ENCODE data around the gene ZNF69.
A peak's percentile ranks its signal among the peaks of the same experiment; 100 is the strongest.
"Not testable (repeated sequence)": the region's sequence is repeated elsewhere in the genome, so short reads cannot be mapped to it uniquely, and the experiment has no call there.

ZNF69 gene

DNA sequence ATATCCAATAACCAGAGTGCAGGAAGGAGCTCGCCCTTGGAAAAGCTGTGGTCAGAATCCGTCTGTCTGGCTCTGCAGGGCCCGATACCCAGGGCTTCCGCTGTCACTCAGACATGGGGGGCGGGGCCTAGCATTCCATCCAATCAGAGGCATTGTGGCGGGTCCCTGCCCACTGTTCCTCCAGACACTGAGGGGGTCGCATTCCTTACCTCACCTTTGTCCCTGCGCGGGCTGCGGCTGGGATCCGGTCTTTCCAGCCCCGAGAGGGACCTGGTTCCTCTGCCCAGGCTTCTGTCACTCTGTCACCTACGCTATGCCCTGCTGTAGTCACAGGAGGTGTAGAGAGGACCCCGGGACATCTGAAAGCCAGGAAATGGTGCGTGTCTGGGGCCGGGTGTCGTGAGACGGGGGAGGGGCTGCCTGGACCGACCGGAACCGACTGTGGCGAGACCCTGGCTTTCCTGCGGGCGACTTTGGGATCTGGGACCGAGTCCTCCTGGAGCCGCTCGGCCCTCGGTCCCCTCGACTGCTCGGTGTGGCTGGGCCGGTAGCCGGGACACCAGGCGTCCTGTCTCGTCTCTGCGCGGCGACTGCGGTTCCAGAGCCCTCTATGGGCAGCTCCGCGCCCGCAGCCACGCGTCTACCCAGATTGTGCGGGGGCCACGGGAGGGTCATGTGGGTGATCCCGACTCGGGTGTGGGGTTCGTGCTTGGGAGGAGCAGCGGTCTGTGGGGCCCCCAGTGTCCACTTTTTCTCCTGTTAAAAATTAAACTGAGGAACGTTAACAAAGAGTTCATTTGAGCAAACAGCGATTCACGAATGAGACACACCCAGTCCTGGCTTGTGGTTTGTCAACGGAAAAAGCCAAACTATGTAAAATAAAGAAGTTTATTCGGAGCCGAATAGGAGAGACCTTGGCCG lies at the start of gene ZNF69:
Gene ZNF69 (plus strand): TSS at position 172 of the 921 bp plus-strand sequence. CDS start 142 bp downstream, at position 314.
- in situ Hi-C loops (cut with MboI; ENCODE audit: low sequenced_read_pairs, unreplicated experiment): no loop called here
- DNase-seq (ENCODE audit: low spot score): peak; percentile 74
- TF ChIP-seq, protein P1, sequence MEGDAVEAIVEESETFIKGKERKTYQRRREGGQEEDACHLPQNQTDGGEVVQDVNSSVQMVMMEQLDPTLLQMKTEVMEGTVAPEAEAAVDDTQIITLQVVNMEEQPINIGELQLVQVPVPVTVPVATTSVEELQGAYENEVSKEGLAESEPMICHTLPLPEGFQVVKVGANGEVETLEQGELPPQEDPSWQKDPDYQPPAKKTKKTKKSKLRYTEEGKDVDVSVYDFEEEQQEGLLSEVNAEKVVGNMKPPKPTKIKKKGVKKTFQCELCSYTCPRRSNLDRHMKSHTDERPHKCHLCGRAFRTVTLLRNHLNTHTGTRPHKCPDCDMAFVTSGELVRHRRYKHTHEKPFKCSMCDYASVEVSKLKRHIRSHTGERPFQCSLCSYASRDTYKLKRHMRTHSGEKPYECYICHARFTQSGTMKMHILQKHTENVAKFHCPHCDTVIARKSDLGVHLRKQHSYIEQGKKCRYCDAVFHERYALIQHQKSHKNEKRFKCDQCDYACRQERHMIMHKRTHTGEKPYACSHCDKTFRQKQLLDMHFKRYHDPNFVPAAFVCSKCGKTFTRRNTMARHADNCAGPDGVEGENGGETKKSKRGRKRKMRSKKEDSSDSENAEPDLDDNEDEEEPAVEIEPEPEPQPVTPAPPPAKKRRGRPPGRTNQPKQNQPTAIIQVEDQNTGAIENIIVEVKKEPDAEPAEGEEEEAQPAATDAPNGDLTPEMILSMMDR (IDR thresholded peaks at IDR 0.05; ENCODE audit: borderline replicate concordance, control extremely low read depth, extremely low read depth, insufficient read depth, missing control alignments): no peak

- in situ Hi-C loops (cut with MboI; ENCODE audit: low sequenced_read_pairs, unreplicated experiment): no loop called here
- TF ChIP-seq, protein P1 (IDR thresholded peaks at IDR 0.05; ENCODE audit: borderline replicate concordance, control extremely low read depth, extremely low read depth, insufficient read depth, missing control alignments): no peak
- DNase-seq (ENCODE audit: low spot score): no peak
These were observed 43.9 kb upstream of the ZNF69 start for GRCh38 chr19:11843722-11844121.

GRCh38 chr19:11847615-11848014 lies 40.0 kb upstream of the ZNF69 start:
- DNase-seq (ENCODE audit: low spot score); in situ Hi-C loops (cut with MboI; ENCODE audit: low sequenced_read_pairs, unreplicated experiment): not testable (repeated sequence)

GRCh38 chr19:11848200-11848593 lies 39.4 kb upstream of the ZNF69 start:
- in situ Hi-C loops (cut with MboI; ENCODE audit: low sequenced_read_pairs, unreplicated experiment): no loop called here
- TF ChIP-seq, protein P1 (IDR thresholded peaks at IDR 0.05; ENCODE audit: borderline replicate concordance, control extremely low read depth, extremely low read depth, insufficient read depth, missing control alignments): no peak
- DNase-seq (ENCODE audit: low spot score): no peak

DNA sequence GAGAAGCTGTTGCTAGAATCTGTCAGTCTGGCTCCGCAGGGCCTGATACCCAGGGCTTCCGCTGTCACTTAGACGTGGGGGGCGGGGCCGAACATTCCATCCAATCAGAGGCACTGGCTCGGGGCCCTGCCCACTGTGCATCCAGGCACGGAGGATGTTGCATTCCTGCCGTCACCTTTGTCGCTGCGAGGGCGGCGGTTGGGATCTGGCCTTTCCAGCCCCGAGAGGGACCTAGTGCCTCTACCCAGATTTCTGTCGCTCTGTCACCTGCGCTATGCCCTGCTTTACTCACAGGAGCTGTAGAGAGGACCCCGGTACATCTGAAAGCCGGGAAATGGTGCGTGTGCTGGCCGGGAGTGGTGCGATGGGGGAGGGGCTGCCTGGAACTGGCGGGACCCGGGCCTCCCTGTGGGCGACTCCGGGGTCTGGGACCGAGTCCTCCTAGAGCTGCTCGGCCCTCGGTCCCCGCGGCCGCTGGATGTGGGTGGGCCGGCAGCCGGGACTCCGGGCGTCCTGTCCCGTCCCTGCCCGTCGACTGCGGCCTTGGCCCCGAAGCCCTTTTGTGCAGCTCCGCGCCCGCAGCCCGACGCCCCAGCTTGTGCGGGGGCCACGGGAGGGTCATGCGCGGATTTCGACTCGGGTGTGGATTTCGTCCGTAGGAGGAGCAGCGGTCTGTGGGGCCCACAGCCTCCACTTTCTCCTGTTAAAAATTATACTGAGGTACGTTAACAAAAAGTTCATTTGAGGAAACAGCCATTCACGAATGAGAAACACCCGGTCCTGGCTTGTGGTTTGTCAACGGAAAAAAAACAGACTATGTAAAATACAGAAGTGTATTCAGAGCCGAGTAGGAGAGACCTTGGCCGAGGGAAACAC lies 38.8 kb upstream of the ZNF69 start, which contains the start of gene ZNF439:
Gene ZNF439 (plus strand): TSS at position 133 of the 876 bp plus-strand sequence. CDS start 142 bp downstream, at position 275.
- in situ Hi-C loops (cut with MboI; ENCODE audit: low sequenced_read_pairs, unreplicated experiment): no loop called here
- peak; percentile 92 for DNase-seq (ENCODE audit: low spot score)
- TF ChIP-seq, protein P1 (IDR thresholded peaks at IDR 0.05; ENCODE audit: borderline replicate concordance, control extremely low read depth, extremely low read depth, insufficient read depth, missing control alignments): no peak

DNA sequence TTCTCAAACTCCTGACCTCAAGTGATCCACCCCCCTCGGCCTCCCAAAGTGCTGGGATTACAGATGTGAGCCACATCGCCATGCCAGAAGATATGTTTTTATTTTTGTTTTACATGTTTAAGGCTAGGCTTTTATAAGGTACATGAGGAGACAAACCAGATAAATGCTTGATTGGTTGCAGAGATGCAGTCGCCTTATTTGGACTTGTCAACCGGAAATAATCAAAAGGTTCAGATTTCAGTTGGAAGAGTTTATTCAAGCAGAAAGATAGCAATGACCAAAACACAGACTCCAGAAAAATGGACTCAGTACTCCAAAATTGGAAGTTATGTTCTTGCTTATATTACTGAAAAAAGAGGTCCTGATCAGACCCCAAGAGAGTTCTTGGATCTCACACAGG lies 37.3 kb upstream of the ZNF69 start:
- DNase-seq (ENCODE audit: low spot score); in situ Hi-C loops (cut with MboI; ENCODE audit: low sequenced_read_pairs, unreplicated experiment): not testable (repeated sequence)

GRCh38 chr19:11853358-11853757 lies 34.2 kb upstream of the ZNF69 start:
- DNase-seq (ENCODE audit: low spot score): no peak
- TF ChIP-seq, protein P1 (IDR thresholded peaks at IDR 0.05; ENCODE audit: borderline replicate concordance, control extremely low read depth, extremely low read depth, insufficient read depth, missing control alignments): no peak
- in situ Hi-C loops (cut with MboI; ENCODE audit: low sequenced_read_pairs, unreplicated experiment): no loop called here

Measured in GM13976 (cell line).